ENCODE measurements around the gene NSFL1C.

Gene NSFL1C

DNA sequence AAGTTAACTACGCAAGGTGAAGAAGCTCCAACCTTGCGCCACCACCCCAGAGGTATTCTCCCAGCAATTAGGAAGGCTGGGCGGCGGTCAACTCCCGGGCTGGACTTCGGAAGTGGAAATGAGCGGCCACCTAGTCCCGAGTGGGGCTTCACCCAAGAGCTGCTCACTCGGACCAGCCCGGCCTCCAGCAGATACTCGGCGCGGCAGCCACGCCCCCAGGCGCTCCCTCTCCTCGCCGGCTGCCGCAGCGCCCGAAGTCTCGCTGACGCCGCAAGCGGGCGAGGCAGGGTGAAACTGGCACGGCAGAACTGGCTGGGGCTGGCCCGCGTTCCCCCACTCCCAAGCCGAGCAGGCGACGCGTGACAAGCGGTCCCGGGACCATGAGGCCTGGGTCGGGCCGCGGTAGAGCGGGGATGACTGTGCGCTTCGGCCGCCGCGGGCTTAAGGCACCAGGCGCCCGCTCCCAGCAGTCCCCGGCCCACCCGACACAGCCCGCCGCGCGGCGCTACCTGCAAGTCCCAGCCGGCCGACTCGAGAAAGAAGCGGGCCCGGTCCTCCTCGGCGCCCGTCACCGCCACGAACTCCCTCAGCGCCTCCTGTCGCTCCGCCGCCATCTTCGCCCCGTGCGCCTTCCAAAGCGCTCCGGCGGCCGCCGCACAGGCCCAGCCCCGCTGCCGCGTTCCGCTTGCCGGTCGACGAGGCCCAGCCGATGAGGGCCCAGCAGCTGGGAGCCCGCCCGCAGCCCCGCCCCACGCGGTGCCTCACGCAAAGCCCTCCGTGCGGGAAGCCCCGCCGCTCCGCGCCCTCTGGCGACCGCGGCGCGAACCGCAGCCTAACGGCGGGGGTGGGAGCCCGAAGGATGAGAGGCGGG is at the start of gene NSFL1C:
Gene NSFL1C (minus strand): TSS at position 639 of the 871 bp plus-strand sequence. CDS start 25 bp downstream, at position 614.
- Histone ChIP-seq H2AFZ (ENCODE audit: low read depth) (peak within 1 kb of the TSS; percentile 73), H4K20me1 (ENCODE audit: insufficient read depth) (peaks cover 6% of the 10 kb centered on the region), H3K27me3 (ENCODE audit: insufficient read depth, low read depth) (0 out of 2 replicates have a peak, but pooled peaks cover 5% of the 10 kb centered on the region), H3K36me3 (ENCODE audit: insufficient read depth) (no peaks in the 10 kb centered on the region), H3K79me2 (ENCODE audit: insufficient read depth, low read depth) (peaks cover 31% of the 10 kb centered on the region), H3K27ac (peak within 1 kb of the TSS; percentile 83), H3K4me2 (peak within 1 kb of the TSS; percentile 100), H3K4me1 (ENCODE audit: low read depth, poor library complexity, severe bottlenecking) (peaks cover 42% of the 10 kb centered on the region), H3K4me3 (IDR thresholded peaks at IDR 0.05; ENCODE audit: insufficient read depth, low read depth, low read length) (peak within 1 kb of the TSS; percentile 27), H3K9ac (peak within 1 kb of the TSS; percentile 93)
- TF ChIP-seq, protein P1, sequence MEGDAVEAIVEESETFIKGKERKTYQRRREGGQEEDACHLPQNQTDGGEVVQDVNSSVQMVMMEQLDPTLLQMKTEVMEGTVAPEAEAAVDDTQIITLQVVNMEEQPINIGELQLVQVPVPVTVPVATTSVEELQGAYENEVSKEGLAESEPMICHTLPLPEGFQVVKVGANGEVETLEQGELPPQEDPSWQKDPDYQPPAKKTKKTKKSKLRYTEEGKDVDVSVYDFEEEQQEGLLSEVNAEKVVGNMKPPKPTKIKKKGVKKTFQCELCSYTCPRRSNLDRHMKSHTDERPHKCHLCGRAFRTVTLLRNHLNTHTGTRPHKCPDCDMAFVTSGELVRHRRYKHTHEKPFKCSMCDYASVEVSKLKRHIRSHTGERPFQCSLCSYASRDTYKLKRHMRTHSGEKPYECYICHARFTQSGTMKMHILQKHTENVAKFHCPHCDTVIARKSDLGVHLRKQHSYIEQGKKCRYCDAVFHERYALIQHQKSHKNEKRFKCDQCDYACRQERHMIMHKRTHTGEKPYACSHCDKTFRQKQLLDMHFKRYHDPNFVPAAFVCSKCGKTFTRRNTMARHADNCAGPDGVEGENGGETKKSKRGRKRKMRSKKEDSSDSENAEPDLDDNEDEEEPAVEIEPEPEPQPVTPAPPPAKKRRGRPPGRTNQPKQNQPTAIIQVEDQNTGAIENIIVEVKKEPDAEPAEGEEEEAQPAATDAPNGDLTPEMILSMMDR (conservative IDR thresholded peaks at IDR 0.05; ENCODE audit: low read depth, low read length), result peak; percentile 64

DNA sequence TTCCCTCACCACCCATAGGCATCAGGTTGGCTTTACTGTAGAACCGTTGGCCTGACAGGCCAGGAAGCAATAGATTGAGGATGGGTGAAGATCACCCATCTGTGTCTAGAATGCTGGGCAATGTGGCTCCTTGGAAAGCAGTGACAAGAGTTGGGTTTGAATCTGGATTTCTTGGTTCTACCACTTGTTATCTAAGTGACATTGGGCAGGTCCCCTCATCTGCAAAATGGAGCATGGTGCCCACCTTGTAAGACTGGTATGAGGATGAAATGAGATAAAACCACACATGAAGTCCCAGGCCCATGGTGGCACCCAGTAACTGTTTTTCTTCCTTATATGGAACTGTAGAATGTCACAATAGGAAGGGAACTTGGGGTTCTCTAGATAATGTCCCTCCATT is 47.2 kb upstream of the NSFL1C start:
- Histone ChIP-seq H3K9ac (no peak overlapping the region), H3K27me3 (ENCODE audit: insufficient read depth, low read depth) (no peaks in the 10 kb centered on the region), H3K36me3 (ENCODE audit: insufficient read depth) (no peaks in the 10 kb centered on the region), H3K4me3 (IDR thresholded peaks at IDR 0.05; ENCODE audit: insufficient read depth, low read depth, low read length) (no peak overlapping the region), H3K27ac (no peak overlapping the region), H2AFZ (ENCODE audit: low read depth) (no peak overlapping the region), H4K20me1 (ENCODE audit: insufficient read depth) (no peaks in the 10 kb centered on the region), H3K79me2 (ENCODE audit: insufficient read depth, low read depth) (no peaks in the 10 kb centered on the region), H3K4me2 (no peak overlapping the region), H3K4me1 (ENCODE audit: low read depth, poor library complexity, severe bottlenecking) (no peaks in the 10 kb centered on the region)
- TF ChIP-seq, protein P1 (conservative IDR thresholded peaks at IDR 0.05; ENCODE audit: low read depth, low read length), result no peak

DNA sequence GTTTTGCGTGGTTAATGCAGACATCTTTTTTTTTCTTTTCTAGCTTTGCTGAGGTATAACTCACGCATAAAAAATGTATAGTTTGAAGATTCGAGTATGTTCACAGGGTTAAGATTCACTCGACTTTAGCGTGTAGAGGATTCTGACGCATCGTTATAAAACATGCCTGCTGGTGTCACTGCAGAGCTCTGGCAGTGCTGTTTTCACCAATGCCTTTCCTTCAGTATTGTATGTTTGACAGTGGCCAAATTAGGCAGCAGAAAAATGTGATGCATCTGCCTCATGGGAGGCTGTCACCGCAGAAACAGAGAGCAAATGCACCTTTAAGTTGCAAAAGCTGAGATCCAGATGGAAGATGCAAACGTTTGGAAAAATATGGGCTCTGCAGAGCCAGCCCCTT is 42.6 kb upstream of the NSFL1C start:
- TF ChIP-seq, protein P1 (conservative IDR thresholded peaks at IDR 0.05; ENCODE audit: low read depth, low read length), result no peak

DNA sequence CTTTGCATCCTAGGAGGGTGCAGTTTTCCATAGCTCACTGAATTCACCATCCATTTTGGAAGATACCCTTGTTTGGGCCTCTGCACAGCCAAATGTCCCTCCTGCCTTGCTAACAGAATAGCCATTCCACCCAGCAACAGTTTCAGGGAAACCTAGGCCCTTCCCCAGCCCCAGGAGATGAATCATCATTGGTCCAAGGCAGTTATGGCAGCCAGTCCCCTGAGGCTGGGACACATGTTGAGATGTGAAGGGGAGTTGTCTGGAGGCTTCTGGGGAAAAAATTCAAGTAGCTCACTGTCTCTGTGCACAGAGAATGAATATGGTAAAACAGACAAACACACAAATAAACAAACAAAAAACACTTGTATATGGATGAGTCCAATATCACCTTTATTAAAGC is 41.9 kb upstream of the NSFL1C start:
- no peaks in the 10 kb centered on the region for H3K27me3 ChIP-seq (ENCODE audit: insufficient read depth, low read depth)
- H3K79me2 ChIP-seq (ENCODE audit: insufficient read depth, low read depth), result no peaks in the 10 kb centered on the region
- no peak overlapping the region for H3K9ac ChIP-seq
- H2AFZ ChIP-seq (ENCODE audit: low read depth), result no peak overlapping the region
- no peaks in the 10 kb centered on the region for H3K4me1 ChIP-seq (ENCODE audit: low read depth, poor library complexity, severe bottlenecking)
- no peak overlapping the region for H3K4me2 ChIP-seq
- H3K36me3 ChIP-seq (ENCODE audit: insufficient read depth), result no peaks in the 10 kb centered on the region
- H3K4me3 ChIP-seq (IDR thresholded peaks at IDR 0.05; ENCODE audit: insufficient read depth, low read depth, low read length), result no peak overlapping the region
- TF ChIP-seq, protein P1 (conservative IDR thresholded peaks at IDR 0.05; ENCODE audit: low read depth, low read length), result no peak
- H4K20me1 ChIP-seq (ENCODE audit: insufficient read depth), result no peaks in the 10 kb centered on the region
- no peak overlapping the region for H3K27ac ChIP-seq

More for the DNA sequence above, 42.6 kb upstream of the NSFL1C start:
- Histone ChIP-seq H3K4me2 (no peak overlapping the region), H4K20me1 (ENCODE audit: insufficient read depth) (no peaks in the 10 kb centered on the region), H3K4me3 (IDR thresholded peaks at IDR 0.05; ENCODE audit: insufficient read depth, low read depth, low read length) (no peak overlapping the region), H3K27ac (no peak overlapping the region), H2AFZ (ENCODE audit: low read depth) (no peak overlapping the region), H3K36me3 (ENCODE audit: insufficient read depth) (no peaks in the 10 kb centered on the region), H3K79me2 (ENCODE audit: insufficient read depth, low read depth) (no peaks in the 10 kb centered on the region), H3K27me3 (ENCODE audit: insufficient read depth, low read depth) (no peaks in the 10 kb centered on the region), H3K9ac (no peak overlapping the region), H3K4me1 (ENCODE audit: low read depth, poor library complexity, severe bottlenecking) (no peaks in the 10 kb centered on the region)
